Fibroblast of lung (primary cell): ENCODE data around the gene KIR2DL3. TPM values are rescaled to one million over a fixed set of nuclear protein-coding genes. Genes with fewer than 3 reads are reported as not detected.
"Not testable (repeated sequence)": the region's sequence is repeated elsewhere in the genome, so short reads cannot be mapped to it uniquely, and the experiment has no call there.

Source experiments
- DNase-seq, 2 donors: peaks; one replicate each; pipeline versions ENCODE4 v3.0.0 to v3.0.0-alpha.2; 2010; ENCODE audit warnings: low read depth in 2 of 2
- H2AFZ ChIP-seq: 2 replicates; pipeline ENCODE4 v1.5.1; 2012; ENCODE audit warnings: low read length, control low read depth, inconsistent platforms
- H3K27ac ChIP-seq: 2 replicates; pipeline ENCODE4 v1.5.1; 2011; ENCODE audit warnings: low read length, control low read depth; ENCODE audit not compliant: insufficient read depth
- H3K27me3 ChIP-seq: 2 replicates; pipeline ENCODE4 v1.5.1; 2011; ENCODE audit warnings: mild to moderate bottlenecking, low read length; ENCODE audit not compliant: control insufficient read depth, insufficient read depth
- H3K36me3 ChIP-seq: 2 replicates; pipeline ENCODE4 v1.5.1; 2011; ENCODE audit warnings: low read length; ENCODE audit not compliant: control insufficient read depth, insufficient read depth
- H3K4me1 ChIP-seq: 2 replicates; pipeline ENCODE4 v1.5.1; 2011; ENCODE audit warnings: low read length; ENCODE audit not compliant: control insufficient read depth, insufficient read depth; ENCODE audit errors: extremely low read depth
- H3K4me2 ChIP-seq: 2 replicates; pipeline ENCODE4 v1.5.1; 2011; ENCODE audit warnings: low read length, control low read depth; ENCODE audit not compliant: insufficient read depth; ENCODE audit errors: extremely low read depth
- H3K4me3 ChIP-seq, 4 experiments: fragments of 200-600 bp in 1 of 4; sonication (generic) in 1 of 4; replicated peaks in 1 of 4; 2 replicates each; pipeline ENCODE4 v1.5.1; 2011 to 2016; ENCODE audit warnings: low read length in 4 of 4, low read depth in 3 of 4, mild to moderate bottlenecking in 3 of 4, control low read depth in 2 of 4, inconsistent platforms in 1 of 4, mixed read lengths in 1 of 4; ENCODE audit not compliant: insufficient read depth in 1 of 4; ENCODE audit errors: control extremely low read depth in 1 of 4
- H3K79me2 ChIP-seq: 2 replicates; pipeline ENCODE4 v1.5.1; 2012; ENCODE audit warnings: mild to moderate bottlenecking, low read length, inconsistent platforms; ENCODE audit not compliant: control insufficient read depth, insufficient read depth
- H3K9ac ChIP-seq: 2 replicates; pipeline ENCODE4 v1.5.1; 2011; ENCODE audit warnings: mild to moderate bottlenecking, low read length, control low read depth; ENCODE audit not compliant: insufficient read depth
- H3K9me3 ChIP-seq: 2 replicates; pipeline ENCODE4 v1.5.1; 2012; ENCODE audit warnings: low read depth, low read length; ENCODE audit not compliant: control insufficient read depth, insufficient read depth
- H4K20me1 ChIP-seq: 2 replicates; pipeline ENCODE4 v1.5.1; 2011; ENCODE audit warnings: low read length; ENCODE audit not compliant: control insufficient read depth, insufficient read depth; ENCODE audit errors: extremely low read depth
- CTCF ChIP-seq, 2 donors: IDR thresholded peaks in 1 of 2; conservative IDR thresholded peaks in 1 of 2; 1 replicate in 1 of 2; 2 replicates in 1 of 2; pipeline ENCODE4 v1.5.1; 2011 to 2012; ENCODE audit warnings: low read length in 2 of 2, control low read depth in 1 of 2, inconsistent platforms in 1 of 2, low read depth in 1 of 2, mild to moderate bottlenecking in 1 of 2
- EZH2 ChIP-seq: IDR thresholded peaks from 2 replicates; pipeline ENCODE4 v1.5.1; 2012; ENCODE audit warnings: low read length, control low read depth, mild to moderate bottlenecking; ENCODE audit errors: missing control alignments
- polyA minus RNA-seq: library from RNA; depleted of rRNA, polyadenylated mRNA; stranded (reverse); fragments of >200 nt; gene quantifications from 2 replicates; pipeline ENCODE4 v1.2.3, GENCODE V29; 2011; ENCODE audit warnings: low replicate concordance
- polyA plus RNA-seq, 2 donors: library from polyadenylated mRNA; depleted of rRNA in 1 of 2; stranded (reverse) in 1 of 2; unstranded in 1 of 2; fragments of >200 nt; gene quantifications; 2 replicates each; pipeline ENCODE4 v1.2.1, GENCODE V29; 2011 to 2012; ENCODE audit warnings: missing spikeins in 1 of 2
- total RNA-seq: library from RNA; depleted of rRNA; stranded (reverse); fragments of >200 nt; gene quantifications from 2 replicates; pipeline ENCODE4 v1.2.1, GENCODE V29; 2014

KIR2DL3 gene
- total RNA-seq, result not detected in 2 replicates
- not detected in 2 replicates for polyA plus RNA-seq
- polyA plus RNA-seq (2012), result not detected in 2 replicates
- polyA minus RNA-seq, result not detected in 2 replicates

- H3K27ac ChIP-seq, H3K9me3 ChIP-seq, H4K20me1 ChIP-seq, H2AFZ ChIP-seq, H3K36me3 ChIP-seq, DNase-seq, H3K4me1 ChIP-seq, H3K27me3 ChIP-seq, H3K9ac ChIP-seq, H3K79me2 ChIP-seq, H3K4me3 ChIP-seq, H3K4me2 ChIP-seq: not testable (repeated sequence)
These were observed at the start of gene KIR2DL3 for GRCh38 chr19:54738306-54738705. Gene KIR2DL3, plus strand, starts transcription at chr19:54738513. Its CDS starts 33 bp downstream, at chr19:54738546.

- Histone ChIP-seq H3K4me2 (no peak overlapping the region), H3K9me3 (no peaks in the 10 kb centered on the region), H3K27ac (no peak overlapping the region), H2AFZ (no peak overlapping the region), H3K36me3 (no peaks in the 10 kb centered on the region), H3K4me3 (no peak overlapping the region), H3K9ac (no peak overlapping the region), H3K27me3 (no peaks in the 10 kb centered on the region), H4K20me1 (no peaks in the 10 kb centered on the region), H3K4me1 (no peaks in the 10 kb centered on the region), H3K79me2 (no peaks in the 10 kb centered on the region)
- TF ChIP-seq EZH2 (no peak), CTCF (conservative IDR thresholded peaks at IDR 0.05 in 1 of 2, IDR thresholded peaks at IDR 0.05 in 1 of 2; ENCODE audit: low read depth in 1 of 2, low read length in 2 of 2) (no peak)
- no peak for DNase-seq
These were observed 46.6 kb upstream of the KIR2DL3 start for GRCh38 chr19:54691582-54692297.

GRCh38 chr19:54692298-54692615 is 46.1 kb upstream of the KIR2DL3 start:
- H2AFZ ChIP-seq, result no peak overlapping the region
- no peaks in the 10 kb centered on the region for H4K20me1 ChIP-seq
- H3K4me1 ChIP-seq, result no peaks in the 10 kb centered on the region
- H3K9me3 ChIP-seq, result no peaks in the 10 kb centered on the region
- no peaks in the 10 kb centered on the region for H3K79me2 ChIP-seq
- no peak overlapping the region for H3K27ac ChIP-seq
- TF ChIP-seq EZH2 (no peak), CTCF (conservative IDR thresholded peaks at IDR 0.05 in 1 of 2, IDR thresholded peaks at IDR 0.05 in 1 of 2; ENCODE audit: low read depth in 1 of 2, low read length in 2 of 2) (no peak)
- no peaks in the 10 kb centered on the region for H3K27me3 ChIP-seq
- H3K4me2 ChIP-seq, result no peak overlapping the region
- DNase-seq, result no peak
- no peaks in the 10 kb centered on the region for H3K36me3 ChIP-seq
- H3K4me3 ChIP-seq, result no peak overlapping the region
- no peak overlapping the region for H3K9ac ChIP-seq
